Ramos (cell line): Measurements from ENCODE around the gene LRP5.

Experiments
- in situ Hi-C: fragments of 300-500 bp; cut with MboI; formaldehyde crosslinking; loops from one replicate; pipeline ENCODE4 v1.14.3; 2022; ENCODE audit warnings: low sequenced_read_pairs; ENCODE audit not compliant: unreplicated experiment

LRP5 gene

DNA sequence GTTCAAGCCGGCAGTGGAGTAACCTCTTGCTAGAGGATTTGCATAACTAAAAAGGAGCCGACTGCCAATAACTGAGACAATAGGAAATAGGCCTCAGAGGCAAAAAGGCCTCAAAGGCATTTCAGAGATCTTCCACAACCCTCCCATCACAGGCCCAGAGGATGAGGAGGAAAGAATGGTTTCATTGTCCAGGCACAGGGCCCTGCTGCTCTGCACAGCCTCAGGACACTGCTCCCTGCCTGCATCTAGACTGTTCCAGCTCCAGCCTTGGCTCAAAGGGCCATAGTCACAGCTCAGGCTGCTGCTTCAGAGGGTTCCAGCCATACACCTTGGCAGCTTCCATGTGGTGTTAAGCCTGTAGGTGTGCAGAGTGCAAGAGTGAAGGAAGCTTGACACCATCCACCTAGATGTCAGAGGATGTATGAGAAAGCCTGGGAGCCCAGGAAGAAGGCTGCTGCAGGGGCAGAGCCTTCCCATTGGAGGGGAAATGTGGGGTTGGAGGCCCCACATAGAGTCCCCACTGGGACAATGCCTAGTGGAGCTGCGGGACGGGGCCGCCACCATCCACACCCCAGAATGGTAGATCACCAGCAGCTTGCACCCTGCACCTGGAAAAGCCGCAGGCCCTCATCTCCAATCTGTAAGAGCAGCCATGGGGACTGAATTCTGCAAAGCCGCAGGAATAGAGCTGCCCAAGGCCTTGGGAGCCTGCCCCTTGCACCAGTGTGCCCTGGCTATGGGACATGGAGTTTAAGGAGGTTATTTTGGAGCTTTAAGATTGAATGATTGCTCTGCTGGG is 8.2 kb upstream of the LRP5 start:
- in situ Hi-C loops: no loop called here

DNA sequence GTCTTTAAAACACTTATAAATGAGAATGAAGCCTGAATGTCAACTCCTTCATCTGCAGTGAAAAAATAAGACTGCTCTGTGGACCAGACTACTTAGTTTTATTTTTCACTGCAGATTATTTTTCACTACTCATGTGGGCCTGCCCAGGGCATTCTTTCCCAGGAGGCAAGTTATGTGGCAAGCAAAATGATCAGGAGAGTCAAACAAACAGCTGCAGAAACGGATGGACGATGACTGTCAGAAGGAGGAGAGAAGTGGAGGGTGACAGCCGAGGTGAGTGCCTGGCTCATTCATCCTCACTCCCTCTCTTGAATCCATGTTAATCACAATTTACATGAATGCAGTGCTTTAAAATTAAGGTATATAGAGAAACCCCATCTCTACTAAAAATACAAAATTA is 5.8 kb upstream of the LRP5 start:
- in situ Hi-C loops: no loop called here

DNA sequence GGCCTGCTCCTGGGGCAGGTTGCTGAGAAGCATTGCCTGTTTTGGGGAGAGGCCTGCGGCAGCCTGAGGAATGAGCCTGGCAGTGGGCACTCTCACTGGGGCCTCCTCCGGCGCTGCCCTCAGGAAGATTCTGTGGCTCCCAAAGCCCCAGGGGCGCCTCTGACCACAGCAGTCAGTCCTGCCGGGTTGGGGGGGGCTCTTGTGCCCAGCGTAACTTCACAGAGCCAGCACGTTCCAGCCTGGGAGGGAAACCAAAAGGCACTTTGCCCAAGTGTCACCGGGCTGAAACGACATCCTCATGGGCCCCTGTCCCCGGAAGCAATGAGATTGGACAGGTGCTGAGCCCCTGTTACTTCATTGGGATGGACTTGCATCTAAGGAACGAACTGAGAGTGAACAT is 4.3 kb upstream of the LRP5 start:
- in situ Hi-C loops: no loop called here

DNA sequence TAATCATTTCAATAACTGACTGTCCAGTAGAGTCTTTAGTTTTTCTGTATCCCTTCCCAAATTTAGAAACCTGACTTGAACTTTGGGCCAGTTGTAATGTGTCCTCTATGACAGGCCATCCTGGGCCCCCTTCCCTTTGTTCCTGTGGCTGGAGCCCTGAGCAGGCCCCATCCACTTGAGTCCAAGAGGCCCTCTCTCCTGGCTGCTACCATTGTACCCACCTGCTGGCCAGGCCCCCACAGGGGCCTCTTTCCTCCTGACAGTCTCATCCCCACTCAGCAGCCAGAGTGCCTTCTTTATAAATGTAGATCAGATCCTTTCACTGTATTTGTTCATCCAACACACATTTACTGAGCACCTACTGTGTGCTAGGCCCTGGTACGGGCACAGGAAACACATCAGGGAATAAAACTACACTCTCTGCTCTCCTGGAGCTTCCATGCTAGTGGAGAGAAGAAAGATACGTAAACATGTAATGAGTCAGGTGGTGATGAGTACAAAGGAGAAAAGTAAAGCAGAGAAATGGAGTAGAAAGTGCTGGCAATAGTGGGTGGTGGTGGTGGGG is 2.7 kb upstream of the LRP5 start:
- in situ Hi-C loops: no loop called here

DNA sequence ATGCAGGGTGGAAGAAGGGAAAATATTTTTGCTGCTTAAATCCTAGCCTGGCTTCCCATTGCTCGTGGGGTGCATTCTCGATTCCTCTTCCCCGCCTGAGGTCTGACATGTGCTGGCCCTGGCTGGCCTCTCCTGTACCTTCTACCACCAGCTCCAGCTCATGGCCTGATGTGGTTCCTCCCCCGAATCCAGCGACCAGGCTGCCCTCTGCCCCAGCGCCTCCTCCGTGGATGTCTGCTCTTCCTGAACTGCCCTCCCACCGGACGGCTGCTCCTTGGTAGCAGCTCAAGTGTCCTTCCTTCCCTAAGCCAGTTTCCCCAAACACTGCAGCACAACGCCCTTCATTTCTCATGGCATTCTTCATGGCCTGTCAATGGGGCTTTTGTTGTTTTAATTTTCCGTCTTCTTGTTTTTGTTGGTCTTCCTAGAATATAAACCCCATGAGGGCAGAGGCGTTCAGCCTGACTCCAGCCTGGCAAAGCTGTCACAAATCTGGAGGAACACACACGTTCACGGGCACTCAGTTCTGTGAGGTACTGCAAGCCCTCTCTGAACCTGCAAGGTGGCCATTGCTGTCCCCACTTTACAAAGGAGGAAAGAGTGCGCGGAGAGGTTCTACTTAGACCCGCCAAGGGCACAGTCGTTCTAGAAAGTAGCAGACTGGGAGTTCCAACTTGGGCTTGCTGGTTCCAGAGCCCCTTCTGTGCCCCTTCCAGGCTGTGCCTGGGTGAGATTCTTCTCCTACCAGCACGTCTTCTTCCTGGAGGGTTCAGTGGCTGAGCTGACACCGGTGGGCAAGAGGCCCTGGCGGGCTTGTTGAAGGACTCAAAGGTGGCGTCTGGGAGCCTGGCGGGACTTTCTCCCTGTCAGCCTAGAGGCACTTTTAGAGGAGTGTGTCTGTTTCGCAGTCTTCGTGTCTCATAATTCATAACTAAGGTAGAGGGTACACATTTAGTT is 953 bp upstream of the LRP5 start:
- in situ Hi-C loops: no loop called here

GRCh38 chr11:68312780-68313573 is 586 bp downstream of the LRP5 start:
- in situ Hi-C loops: no loop called here

- in situ Hi-C loops: no loop called here
Measured at GRCh38 chr11:68313574-68314202, 1.3 kb downstream of the LRP5 start.

GRCh38 chr11:68314203-68315170 is 2.1 kb downstream of the LRP5 start:
- in situ Hi-C loops: no loop called here

DNA sequence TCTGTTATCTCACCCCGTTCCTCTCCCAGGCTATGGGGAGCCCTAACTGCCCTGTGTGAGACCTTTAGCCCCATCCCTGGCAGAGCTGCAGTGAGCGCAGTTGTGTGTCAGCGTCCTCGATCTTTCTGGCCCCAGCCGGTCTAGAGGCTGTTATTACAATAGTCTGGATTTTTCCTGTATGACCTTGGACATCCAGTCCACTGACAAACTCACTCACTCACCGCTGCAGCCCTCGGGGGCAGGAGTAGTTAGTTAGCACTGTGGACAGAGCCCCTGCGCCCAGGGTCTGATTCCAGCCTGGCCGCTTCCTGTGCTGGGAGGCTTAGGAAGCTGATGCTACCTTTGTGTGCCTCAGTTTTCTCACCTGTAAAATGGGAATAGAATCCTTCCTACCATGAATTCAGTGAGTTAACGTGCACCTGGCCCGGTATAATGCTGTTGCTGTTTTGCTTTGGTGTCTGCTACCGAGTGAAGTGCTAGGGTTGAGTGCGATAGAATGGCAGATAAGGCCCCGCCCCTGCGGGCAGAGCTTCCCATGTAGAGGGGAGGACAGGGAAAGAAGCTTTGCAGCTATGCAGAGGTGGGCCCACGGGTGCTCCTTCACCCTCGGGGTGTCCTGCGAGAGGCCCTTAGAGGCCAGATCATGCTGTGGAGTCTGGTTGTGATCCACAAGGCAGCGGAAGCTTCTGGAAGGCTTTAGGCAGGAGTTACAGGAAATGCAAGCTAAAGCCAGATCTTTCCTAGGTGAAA is 3.0 kb downstream of the LRP5 start:
- in situ Hi-C loops: no loop called here

- in situ Hi-C loops: no loop called here
Measured at GRCh38 chr11:68317147-68317785, 4.9 kb downstream of the LRP5 start.

GRCh38 chr11:68321293-68322051 is 9.1 kb downstream of the LRP5 start:
- in situ Hi-C loops: no loop called here

DNA sequence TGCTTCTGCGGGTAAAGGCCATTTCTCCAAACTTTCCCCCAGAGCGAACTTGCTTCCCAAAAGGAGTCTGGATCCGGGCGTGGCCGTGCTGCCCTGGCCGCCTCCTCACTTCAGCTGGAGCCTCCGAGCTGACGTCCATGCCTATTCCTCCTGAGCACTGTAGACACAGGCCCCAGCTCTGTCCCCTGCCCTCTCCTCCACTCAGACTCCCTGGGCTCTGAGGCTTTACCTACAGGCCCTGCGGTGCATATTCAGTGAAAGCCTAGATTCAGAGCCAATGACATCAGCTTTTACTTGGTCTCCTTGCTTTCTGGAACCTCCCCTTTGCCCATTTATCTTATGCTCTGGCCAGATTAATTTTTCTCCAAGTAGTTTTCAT is 9.7 kb downstream of the LRP5 start:
- in situ Hi-C loops: no loop called here

DNA sequence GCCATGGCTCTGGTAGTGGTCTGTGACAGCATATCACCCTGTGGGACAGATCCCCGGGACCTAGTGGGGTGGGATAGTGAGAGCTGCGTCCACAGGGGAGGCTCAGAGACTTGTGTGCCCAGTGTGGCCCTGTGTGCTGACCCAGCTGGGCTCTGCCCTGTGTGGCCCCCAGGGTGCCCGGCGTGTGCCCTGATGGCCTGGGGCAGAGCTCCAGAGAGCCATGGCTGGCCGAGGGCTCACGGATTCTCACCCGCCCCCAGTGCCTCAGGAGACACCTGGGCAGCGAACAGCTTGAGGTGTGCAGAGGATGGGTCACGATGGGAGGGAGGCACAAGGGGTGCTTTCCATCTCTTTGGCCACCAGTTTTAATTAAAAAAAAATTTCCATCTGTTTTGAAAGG is 11.8 kb downstream of the LRP5 start:
- in situ Hi-C loops: no loop called here

- in situ Hi-C loops: no loop called here
Measured at GRCh38 chr11:68324695-68325094, 12.3 kb downstream of the LRP5 start.

- in situ Hi-C loops: no loop called here
Measured at GRCh38 chr11:68325183-68325906, 13.0 kb downstream of the LRP5 start.

DNA sequence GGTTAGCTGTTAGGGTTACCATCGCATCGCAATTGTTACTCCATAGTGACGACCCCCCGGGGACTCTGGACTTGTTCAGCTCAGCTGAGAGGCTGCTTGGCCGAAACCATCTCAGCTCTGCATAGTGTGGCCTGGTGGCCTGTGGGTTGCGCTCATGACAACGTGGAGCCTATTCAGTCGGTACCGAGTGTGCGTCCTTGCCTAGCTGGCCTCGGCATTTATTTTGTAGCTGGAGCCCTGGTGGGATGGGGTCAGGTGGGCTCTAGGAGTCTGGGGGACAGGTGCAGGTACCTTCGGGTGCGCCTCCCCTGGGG is 13.5 kb downstream of the LRP5 start:
- in situ Hi-C loops: no loop called here
